ENCODE measurements around the gene DYSF. TPM values are rescaled to one million over a fixed set of nuclear protein-coding genes. Genes with fewer than 3 reads are reported as not detected.

Gene DYSF
- polyA plus RNA-seq, 1 of the 3 experiments (the other 2 are of a cell fraction) = 0.10 TPM

- no peaks in the 10 kb centered on the region for H3F3A ChIP-seq (replicated peaks; ENCODE audit: insufficient read depth)
- TF ChIP-seq YY1 (IDR thresholded peaks at IDR 0.05; ENCODE audit: low read depth) (no peak), GABPA (IDR thresholded peaks at IDR 0.05; ENCODE audit: low read depth) (no peak), FOXJ3 (CRISPR knock-in tag; IDR thresholded peaks at IDR 0.05) (no peak), TAF1 (IDR thresholded peaks at IDR 0.05; ENCODE audit: borderline replicate concordance, low read depth, low read length) (no peak), NRF1 (IDR thresholded peaks at IDR 0.05; ENCODE audit: low read depth, low read length) (no peak), EZH2phosphoT487 (IDR thresholded peaks at IDR 0.05; ENCODE audit: borderline replicate concordance, low read depth) (no peak), SMC3 (IDR thresholded peaks at IDR 0.05; ENCODE audit: low read depth, low read length) (no peak), EP300 (IDR thresholded peaks at IDR 0.05; ENCODE audit: borderline replicate concordance in 1 of 2, low read depth in 1 of 2, low read length in 1 of 2) (no peak), ZBTB33 (IDR thresholded peaks at IDR 0.05; ENCODE audit: borderline replicate concordance, low read depth) (no peak), PBX3 (IDR thresholded peaks at IDR 0.05) (no peak), FOSL2 (IDR thresholded peaks at IDR 0.05; ENCODE audit: borderline replicate concordance, low read depth) (no peak), FOXM1 (IDR thresholded peaks at IDR 0.05; ENCODE audit: low read depth) (no peak), USF2 (IDR thresholded peaks at IDR 0.05; ENCODE audit: borderline replicate concordance, low read depth, low read length) (no peak), CHD2 (IDR thresholded peaks at IDR 0.05; ENCODE audit: low read length, partially characterized antibody) (no peak), RXRA (IDR thresholded peaks at IDR 0.05; ENCODE audit: borderline replicate concordance, low read depth) (no peak), GATA2 (CRISPR knock-in tag; IDR thresholded peaks at IDR 0.05) (no peak), TEAD4 (IDR thresholded peaks at IDR 0.05; ENCODE audit: borderline replicate concordance, insufficient read depth) (no peak), RFX5 (IDR thresholded peaks at IDR 0.05; ENCODE audit: low read length) (no peak)
- H3K9me2 ChIP-seq = no peaks in the 10 kb centered on the region
- H2AFZ ChIP-seq (ENCODE audit: low read depth) = no peak overlapping the region
- H3K27ac ChIP-seq (ENCODE audit: low read depth in 2 of 2, low read length in 1 of 2) = no peak overlapping the region
- ChIA-PET POLR2A (no interaction called here), CTCF (no interaction called here)
- H3K79me2 ChIP-seq (ENCODE audit: insufficient read depth) = no peaks in the 10 kb centered on the region
- WGBS (ENCODE audit: low lambda C conversion rate) = 0% methylated on average over 1 of the region's 9 CpGs
- H3K9me3 ChIP-seq = no peaks in the 10 kb centered on the region
- no peak overlapping the region for H3K4me2 ChIP-seq
- H3K36me3 ChIP-seq (replicated peaks in 1 of 2; ENCODE audit: control insufficient read depth in 1 of 2, insufficient read depth in 2 of 2, low read length in 1 of 2) = no peaks in the 10 kb centered on the region
- no peak overlapping the region for H3K4me3 ChIP-seq (ENCODE audit: low read depth in 2 of 2, low read length in 1 of 2)
- no peaks in the 10 kb centered on the region for H4K20me1 ChIP-seq (ENCODE audit: insufficient read depth)
- H3K4me1 ChIP-seq (ENCODE audit: control insufficient read depth in 1 of 2, insufficient read depth in 2 of 2, low read depth in 1 of 2, low read length in 1 of 2) = peaks cover 0 to 12% of the 10 kb centered on the region in 2 experiments; a peak in 1 of 4 replicates
- H3K9ac ChIP-seq = no peak overlapping the region
- no peaks in the 10 kb centered on the region for H3K27me3 ChIP-seq (ENCODE audit: insufficient read depth)
- no peak for DNase-seq
These were observed 250.8 kb downstream of the DYSF start for GRCh38 chr2:71704131-71704561.
